Calu3 (cell line): ENCODE measurements around the gene ADAD2. TPM values are rescaled to one million over a fixed set of nuclear protein-coding genes. Genes with fewer than 3 reads are reported as not detected.
A peak's percentile ranks its signal among the peaks of the same experiment; 100 is the strongest.

Experiments
- BruUV-seq: library from RNA; stranded (reverse); fragments of 400-500 nt; replicated peaks from 2 replicates; lab custom pipeline; 2021; lab: Mats Ljungman, UMichigan
- CTCF ChIA-PET: fragments of 300-600 bp; sonication (Branson Sonifier 250); formaldehyde crosslinking; loops from one replicate; lab custom pipeline; 2022; ENCODE audit warnings: antibody characterized with exemption; lab: Charles Lee
- DNase-seq: peaks from one replicate; pipeline ENCODE4 v3.0.0; 2022
- H3K27ac Mint-ChIP-seq: one replicate; pipeline ENCODE4 v1.8.0; 2022; ENCODE audit warnings: mixed read lengths; ENCODE audit not compliant: unreplicated experiment
- H3K27me3 Mint-ChIP-seq: one replicate; pipeline ENCODE4 v1.8.0; 2022; ENCODE audit warnings: mixed read lengths; ENCODE audit not compliant: unreplicated experiment
- H3K36me3 Mint-ChIP-seq: one replicate; pipeline ENCODE4 v1.8.0; 2022; ENCODE audit warnings: mild to moderate bottlenecking, moderate library complexity, mixed read lengths; ENCODE audit not compliant: insufficient read depth, unreplicated experiment
- H3K4me1 Mint-ChIP-seq: one replicate; pipeline ENCODE4 v1.8.0; 2022; ENCODE audit warnings: mild to moderate bottlenecking, low read depth, mixed read lengths; ENCODE audit not compliant: unreplicated experiment
- H3K4me3 Mint-ChIP-seq: one replicate; pipeline ENCODE4 v1.8.0; 2022; ENCODE audit warnings: mild to moderate bottlenecking, low read depth, moderate library complexity, mixed read lengths; ENCODE audit not compliant: unreplicated experiment
- H3K9me3 Mint-ChIP-seq: one replicate; pipeline ENCODE4 v1.8.0; 2022; ENCODE audit warnings: low read depth, mixed read lengths; ENCODE audit not compliant: unreplicated experiment
- intact Hi-C: fragments of 100-400 bp; cut with micrococcal nuclease; formaldehyde crosslinking; loops from one replicate; pipeline ENCODE4 v1.10.0; 2022; ENCODE audit not compliant: unreplicated experiment
- total RNA-seq: library from RNA; stranded (reverse); gene quantifications from 2 replicates; pipeline ENCODE4 v1.2.3, GENCODE V29; 2022
- TF ChIP-seq, protein P1 (sequence below): fragments of 200-600 bp; IDR thresholded peaks from one replicate; pipeline ENCODE4 v1.8.0; 2022; ENCODE audit warnings: antibody characterized with exemption; ENCODE audit not compliant: unreplicated experiment

The ADAD2 gene
- total RNA-seq, 1 experiment from 2014 or later: not detected

DNA sequence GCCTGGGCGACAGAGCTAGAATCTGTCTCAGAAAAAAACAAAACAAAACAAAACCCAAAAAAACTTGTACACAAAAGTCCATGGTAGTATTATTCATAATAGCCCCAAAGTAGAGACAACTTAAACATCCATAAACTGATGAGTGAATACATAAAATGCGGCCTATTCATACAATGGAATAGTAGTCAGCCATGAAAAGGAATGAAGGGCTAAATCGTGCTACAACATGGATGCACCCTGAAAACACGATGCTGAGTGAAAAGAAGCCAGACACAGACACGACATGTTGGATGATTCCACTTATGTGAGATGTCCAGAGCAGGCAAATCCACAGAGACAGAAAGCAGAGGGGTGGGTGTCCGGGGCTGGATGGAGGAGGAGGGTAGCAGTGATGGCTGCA, 36.6 kb downstream of the ADAD2 start:
- Mint-ChIP-seq H3K27me3 (peaks cover 25% of the 10 kb centered on the region), H3K36me3 (no peaks in the 10 kb centered on the region), H3K9me3 (no peaks in the 10 kb centered on the region), H3K27ac (no peak overlapping the region), H3K4me3 (no peak overlapping the region), H3K4me1 (peaks cover 9% of the 10 kb centered on the region)
- CTCF ChIA-PET: interaction anchor here (0.6 kb wide), 1 partner anchor 15 kb away, joined by 4 read pairs; no protein-coding TSS in a partner anchor
- intact Hi-C loops: no loop called here
- DNase-seq: no peak
- TF ChIP-seq, protein P1, sequence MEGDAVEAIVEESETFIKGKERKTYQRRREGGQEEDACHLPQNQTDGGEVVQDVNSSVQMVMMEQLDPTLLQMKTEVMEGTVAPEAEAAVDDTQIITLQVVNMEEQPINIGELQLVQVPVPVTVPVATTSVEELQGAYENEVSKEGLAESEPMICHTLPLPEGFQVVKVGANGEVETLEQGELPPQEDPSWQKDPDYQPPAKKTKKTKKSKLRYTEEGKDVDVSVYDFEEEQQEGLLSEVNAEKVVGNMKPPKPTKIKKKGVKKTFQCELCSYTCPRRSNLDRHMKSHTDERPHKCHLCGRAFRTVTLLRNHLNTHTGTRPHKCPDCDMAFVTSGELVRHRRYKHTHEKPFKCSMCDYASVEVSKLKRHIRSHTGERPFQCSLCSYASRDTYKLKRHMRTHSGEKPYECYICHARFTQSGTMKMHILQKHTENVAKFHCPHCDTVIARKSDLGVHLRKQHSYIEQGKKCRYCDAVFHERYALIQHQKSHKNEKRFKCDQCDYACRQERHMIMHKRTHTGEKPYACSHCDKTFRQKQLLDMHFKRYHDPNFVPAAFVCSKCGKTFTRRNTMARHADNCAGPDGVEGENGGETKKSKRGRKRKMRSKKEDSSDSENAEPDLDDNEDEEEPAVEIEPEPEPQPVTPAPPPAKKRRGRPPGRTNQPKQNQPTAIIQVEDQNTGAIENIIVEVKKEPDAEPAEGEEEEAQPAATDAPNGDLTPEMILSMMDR: no peak
- no TSS peak for BruUV-seq

DNA sequence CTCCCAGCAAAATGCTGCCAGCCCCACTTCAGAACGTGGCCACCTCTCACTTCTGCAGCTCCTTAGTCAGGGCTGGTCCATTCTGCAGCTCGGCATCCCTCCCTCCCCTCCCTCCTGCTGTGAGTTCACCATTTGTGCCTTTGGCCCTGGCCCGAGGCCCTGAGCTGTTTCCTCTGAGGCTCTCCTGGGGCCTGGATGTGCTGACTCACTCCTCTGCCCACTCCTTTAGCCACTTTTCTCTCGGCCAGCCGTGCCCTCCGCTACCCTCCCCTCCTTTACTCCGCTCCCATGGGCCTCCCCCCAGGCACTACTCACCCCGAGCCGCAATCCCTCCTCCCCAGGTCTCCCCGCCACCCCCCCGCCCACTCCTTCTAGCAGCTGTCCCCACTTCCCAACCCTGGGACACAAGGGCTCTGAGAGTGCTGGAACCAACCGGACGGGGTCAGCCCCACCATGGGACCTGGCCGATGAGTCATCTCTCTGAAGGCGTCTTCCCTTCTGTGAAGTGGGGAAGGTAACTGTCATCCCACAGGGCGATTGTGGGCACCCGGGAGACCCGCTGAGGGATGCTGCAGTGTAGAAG, 37.4 kb downstream of the ADAD2 start:
- BruUV-seq: no TSS peak
- H3K4me3 Mint-ChIP-seq: no peak overlapping the region
- peaks cover 29% of the 10 kb centered on the region for H3K27me3 Mint-ChIP-seq

DNA sequence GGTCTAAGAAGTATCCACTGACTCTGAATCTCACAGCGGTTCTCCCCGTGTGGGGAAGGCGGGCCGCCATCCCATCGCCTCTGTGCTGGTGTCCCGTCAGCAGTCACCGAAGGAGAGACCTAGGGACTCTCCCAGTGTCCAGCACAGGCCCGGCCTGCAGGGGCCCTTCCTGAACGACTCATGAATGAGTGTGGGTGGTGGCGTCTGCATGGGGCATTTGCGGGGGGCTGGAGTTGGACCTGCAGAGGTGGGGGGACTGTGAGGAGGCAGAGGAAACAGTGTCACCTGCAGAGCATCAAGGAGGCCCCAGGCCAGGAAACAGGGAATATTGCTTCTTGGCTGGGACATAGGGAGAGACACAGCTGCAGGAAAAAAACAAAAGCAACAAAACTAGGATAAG, 38.5 kb downstream of the ADAD2 start:
- H3K36me3 Mint-ChIP-seq: no peaks in the 10 kb centered on the region
- TF ChIP-seq, protein P1: no peak
- peaks cover 41% of the 10 kb centered on the region for H3K27me3 Mint-ChIP-seq
- DNase-seq: no peak
- no TSS peak for BruUV-seq
- no peak overlapping the region for H3K4me3 Mint-ChIP-seq
- CTCF ChIA-PET: interaction anchor here (0.6 to 0.7 kb wide), 2 partner anchors 251 to 648 kb away, joined by 6 read pairs; no protein-coding TSS in a partner anchor
- H3K4me1 Mint-ChIP-seq: peaks cover 9% of the 10 kb centered on the region
- intact Hi-C loops: no loop called here
- no peak overlapping the region for H3K27ac Mint-ChIP-seq
- H3K9me3 Mint-ChIP-seq: no peaks in the 10 kb centered on the region

More for the DNA sequence above, 37.4 kb downstream of the ADAD2 start:
- TF ChIP-seq, protein P1: no peak
- CTCF ChIA-PET: interaction anchor here (0.6 to 0.7 kb wide), 3 partner anchors 15 to 125 kb away, joined by 3 to 4 read pairs (median 3); no protein-coding TSS in a partner anchor
- peak; percentile 53 for DNase-seq
- intact Hi-C loops: no loop called here
- Mint-ChIP-seq H3K9me3 (no peaks in the 10 kb centered on the region), H3K27ac (no peak overlapping the region), H3K36me3 (no peaks in the 10 kb centered on the region), H3K4me1 (peaks cover 9% of the 10 kb centered on the region)

DNA sequence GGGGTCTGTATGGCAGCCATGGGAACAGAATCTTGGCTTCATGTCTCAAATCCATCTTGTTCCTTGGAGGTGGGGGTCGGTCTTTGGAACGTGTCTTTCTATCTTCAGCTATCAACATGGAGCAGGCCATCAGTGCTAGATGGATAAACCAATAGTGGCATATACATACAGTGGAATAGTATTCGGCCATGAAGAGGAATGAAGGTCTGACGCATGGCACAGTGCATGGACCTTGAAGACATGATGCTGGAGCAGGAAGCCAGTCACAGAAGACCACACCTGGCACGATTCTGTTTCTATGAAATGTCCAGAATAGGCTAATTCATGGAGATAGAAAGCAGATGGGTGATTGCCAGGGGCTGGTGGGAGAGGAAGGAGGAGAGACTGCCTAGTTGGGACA, 41.1 kb downstream of the ADAD2 start:
- BruUV-seq: no TSS peak
- H3K36me3 Mint-ChIP-seq: no peaks in the 10 kb centered on the region
- no peaks in the 10 kb centered on the region for H3K9me3 Mint-ChIP-seq
- DNase-seq: no peak
- H3K27ac Mint-ChIP-seq: no peak overlapping the region
- TF ChIP-seq, protein P1: no peak
- intact Hi-C loops: no loop called here
- CTCF ChIA-PET: interaction anchor here (0.7 kb wide), 2 partner anchors 10 to 14 kb away, joined by 3 to 8 read pairs; no protein-coding TSS in a partner anchor
- H3K4me3 Mint-ChIP-seq: no peak overlapping the region
- H3K27me3 Mint-ChIP-seq: peaks cover 67% of the 10 kb centered on the region
- peaks cover 9% of the 10 kb centered on the region for H3K4me1 Mint-ChIP-seq
